Measurements from ENCODE around the gene TXNL4A.

The TXNL4A gene

DNA sequence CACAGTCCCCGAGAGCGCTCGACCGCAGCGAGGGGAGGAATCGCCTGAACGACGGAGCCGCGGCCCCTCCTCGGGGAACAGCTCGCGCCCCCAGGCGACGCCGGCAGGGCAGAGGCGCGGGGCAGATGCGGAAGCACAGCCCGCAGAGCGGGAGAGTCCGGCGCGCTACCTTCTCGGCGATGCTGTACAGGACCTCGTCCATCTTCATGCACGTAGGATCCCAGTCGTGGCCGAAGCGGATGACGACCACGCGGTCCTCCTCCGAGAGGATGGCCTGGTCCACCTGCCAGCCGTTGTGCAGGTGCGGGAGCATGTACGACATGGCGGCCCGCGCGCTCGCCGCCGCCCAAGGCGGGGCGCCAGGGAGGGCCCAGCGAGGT is 302 bp downstream of the TXNL4A start:
- H3K27me3 ChIP-seq (ENCODE audit: control insufficient read depth, insufficient read depth, low read length): no peaks in the 10 kb centered on the region
- peak overlapping the region; percentile 84 for H3K9ac ChIP-seq (ENCODE audit: low read length)
- H3K9me3 ChIP-seq (ENCODE audit: control insufficient read depth, low read depth, low read length): no peaks in the 10 kb centered on the region
- peak overlapping the region; percentile 66 for H3K27ac ChIP-seq (ENCODE audit: low read length)
- H3K4me3 ChIP-seq (ENCODE audit: low read length): peak overlapping the region; percentile 88
- peaks cover 15% of the 10 kb centered on the region for H3K36me3 ChIP-seq (ENCODE audit: control insufficient read depth, low read depth, low read length)
- peaks cover 5% of the 10 kb centered on the region for H3K4me1 ChIP-seq (ENCODE audit: control insufficient read depth, low read depth, low read length)

DNA sequence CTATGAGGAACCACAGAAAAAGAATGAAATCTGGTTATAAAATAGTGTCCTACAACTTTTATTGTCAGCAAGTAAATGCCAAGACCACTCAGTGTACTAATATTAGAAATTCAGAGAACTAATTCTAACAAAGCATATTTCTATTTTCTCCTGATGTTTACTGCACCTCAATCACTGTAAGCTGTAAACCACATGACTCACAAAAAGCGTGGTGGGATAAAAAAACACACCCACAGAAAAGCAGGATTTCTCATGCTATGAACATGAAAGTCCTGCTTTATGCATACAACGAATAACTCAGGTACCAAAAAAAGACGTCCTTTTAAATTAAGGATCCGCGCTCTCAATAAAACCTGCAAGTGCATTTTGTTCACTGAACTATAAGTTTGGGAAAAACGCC is 797 bp downstream of the TXNL4A start:
- H3K9me3 ChIP-seq (ENCODE audit: control insufficient read depth, low read depth, low read length): no peaks in the 10 kb centered on the region
- H3K4me3 ChIP-seq (ENCODE audit: low read length): peak overlapping the region; percentile 88
- H3K36me3 ChIP-seq (ENCODE audit: control insufficient read depth, low read depth, low read length): peaks cover 15% of the 10 kb centered on the region
- H3K27me3 ChIP-seq (ENCODE audit: control insufficient read depth, insufficient read depth, low read length): no peaks in the 10 kb centered on the region
- peak overlapping the region; percentile 84 for H3K9ac ChIP-seq (ENCODE audit: low read length)
- peaks cover 5% of the 10 kb centered on the region for H3K4me1 ChIP-seq (ENCODE audit: control insufficient read depth, low read depth, low read length)
- H3K27ac ChIP-seq (ENCODE audit: low read length): peak overlapping the region; percentile 66

DNA sequence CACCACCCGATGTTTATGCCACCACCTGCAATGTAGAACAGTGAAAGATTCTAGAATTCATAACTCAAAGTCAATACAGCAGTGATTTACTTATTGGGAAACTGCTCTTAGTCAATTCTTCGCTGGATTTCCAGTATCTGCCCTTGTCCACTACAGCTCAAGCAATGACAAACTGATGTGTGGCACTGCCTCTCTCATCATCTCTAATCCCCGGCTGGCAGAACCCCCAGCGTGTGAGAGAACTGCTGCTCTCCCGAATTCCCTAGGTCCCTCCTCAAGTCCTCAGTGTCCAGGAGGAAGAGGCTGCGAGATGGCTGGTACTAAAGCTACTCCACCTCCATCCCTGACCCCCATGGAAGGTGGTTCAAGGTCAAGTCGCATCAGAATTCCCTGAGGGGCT is 1.6 kb downstream of the TXNL4A start:
- H3K9ac ChIP-seq (ENCODE audit: low read length): no peak overlapping the region
- no peaks in the 10 kb centered on the region for H3K27me3 ChIP-seq (ENCODE audit: control insufficient read depth, insufficient read depth, low read length)
- H3K36me3 ChIP-seq (ENCODE audit: control insufficient read depth, low read depth, low read length): peaks cover 15% of the 10 kb centered on the region
- H3K4me3 ChIP-seq (ENCODE audit: low read length): peak overlapping the region; percentile 88
- H3K4me1 ChIP-seq (ENCODE audit: control insufficient read depth, low read depth, low read length): peaks cover 5% of the 10 kb centered on the region
- H3K9me3 ChIP-seq (ENCODE audit: control insufficient read depth, low read depth, low read length): no peaks in the 10 kb centered on the region
- H3K27ac ChIP-seq (ENCODE audit: low read length): no peak overlapping the region

GRCh38 chr18:79985172-79985571 is 3.2 kb downstream of the TXNL4A start:
- H3K9ac ChIP-seq (ENCODE audit: low read length): no peak overlapping the region
- no peaks in the 10 kb centered on the region for H3K27me3 ChIP-seq (ENCODE audit: control insufficient read depth, insufficient read depth, low read length)
- peaks cover 5% of the 10 kb centered on the region for H3K4me1 ChIP-seq (ENCODE audit: control insufficient read depth, low read depth, low read length)
- H3K9me3 ChIP-seq (ENCODE audit: control insufficient read depth, low read depth, low read length): no peaks in the 10 kb centered on the region
- H3K4me3 ChIP-seq (ENCODE audit: low read length): no peak overlapping the region
- peaks cover 15% of the 10 kb centered on the region for H3K36me3 ChIP-seq (ENCODE audit: control insufficient read depth, low read depth, low read length)
- no peak overlapping the region for H3K27ac ChIP-seq (ENCODE audit: low read length)

- no peaks in the 10 kb centered on the region for H3K27me3 ChIP-seq (ENCODE audit: control insufficient read depth, insufficient read depth, low read length)
- peaks cover 5% of the 10 kb centered on the region for H3K4me1 ChIP-seq (ENCODE audit: control insufficient read depth, low read depth, low read length)
- H3K27ac ChIP-seq (ENCODE audit: low read length): no peak overlapping the region
- peaks cover 15% of the 10 kb centered on the region for H3K36me3 ChIP-seq (ENCODE audit: control insufficient read depth, low read depth, low read length)
- H3K9me3 ChIP-seq (ENCODE audit: control insufficient read depth, low read depth, low read length): no peaks in the 10 kb centered on the region
- no peak overlapping the region for H3K4me3 ChIP-seq (ENCODE audit: low read length)
- H3K9ac ChIP-seq (ENCODE audit: low read length): no peak overlapping the region
These were observed 4.6 kb downstream of the TXNL4A start for GRCh38 chr18:79983793-79984192.

- H3K9me3 ChIP-seq (ENCODE audit: control insufficient read depth, low read depth, low read length): no peaks in the 10 kb centered on the region
- H3K9ac ChIP-seq (ENCODE audit: low read length): no peak overlapping the region
- peaks cover 5% of the 10 kb centered on the region for H3K4me1 ChIP-seq (ENCODE audit: control insufficient read depth, low read depth, low read length)
- no peaks in the 10 kb centered on the region for H3K27me3 ChIP-seq (ENCODE audit: control insufficient read depth, insufficient read depth, low read length)
- H3K4me3 ChIP-seq (ENCODE audit: low read length): no peak overlapping the region
- peaks cover 15% of the 10 kb centered on the region for H3K36me3 ChIP-seq (ENCODE audit: control insufficient read depth, low read depth, low read length)
- no peak overlapping the region for H3K27ac ChIP-seq (ENCODE audit: low read length)
These were observed 5.1 kb downstream of the TXNL4A start for GRCh38 chr18:79983253-79983652.

DNA sequence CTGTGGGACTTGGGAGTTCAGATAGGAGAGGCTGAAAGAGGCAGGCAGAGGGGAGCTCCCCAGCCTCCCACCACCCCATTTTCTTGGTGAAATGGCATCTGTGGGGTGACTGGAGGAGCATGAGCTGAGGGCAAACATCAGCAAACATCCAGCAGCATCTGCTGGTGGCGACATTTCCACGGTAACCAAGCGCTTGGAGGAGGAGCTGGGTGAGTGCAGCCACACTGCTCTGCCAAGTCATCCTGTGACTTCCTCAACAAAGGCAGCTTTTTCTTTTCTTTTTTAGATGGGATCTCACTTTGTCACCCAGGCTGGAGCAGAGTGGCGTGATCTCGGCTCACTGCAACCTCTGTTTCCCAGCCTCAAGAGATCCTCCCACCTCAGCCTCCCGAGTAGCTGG is 5.6 kb downstream of the TXNL4A start:
- peaks cover 15% of the 10 kb centered on the region for H3K36me3 ChIP-seq (ENCODE audit: control insufficient read depth, low read depth, low read length)

GRCh38 chr18:79980585-79980984 is 7.8 kb downstream of the TXNL4A start:
- Histone ChIP-seq H3K27ac (ENCODE audit: low read length) (no peak overlapping the region), H3K27me3 (ENCODE audit: control insufficient read depth, insufficient read depth, low read length) (no peaks in the 10 kb centered on the region), H3K9ac (ENCODE audit: low read length) (no peak overlapping the region), H3K9me3 (ENCODE audit: control insufficient read depth, low read depth, low read length) (no peaks in the 10 kb centered on the region), H3K4me1 (ENCODE audit: control insufficient read depth, low read depth, low read length) (no peaks in the 10 kb centered on the region), H3K36me3 (ENCODE audit: control insufficient read depth, low read depth, low read length) (peaks cover 19% of the 10 kb centered on the region), H3K4me3 (ENCODE audit: low read length) (no peak overlapping the region)

More for the DNA sequence above, 5.6 kb downstream of the TXNL4A start:
- peaks cover 5% of the 10 kb centered on the region for H3K4me1 ChIP-seq (ENCODE audit: control insufficient read depth, low read depth, low read length)
- H3K9ac ChIP-seq (ENCODE audit: low read length): no peak overlapping the region
- H3K27ac ChIP-seq (ENCODE audit: low read length): no peak overlapping the region
- H3K27me3 ChIP-seq (ENCODE audit: control insufficient read depth, insufficient read depth, low read length): no peaks in the 10 kb centered on the region
- H3K9me3 ChIP-seq (ENCODE audit: control insufficient read depth, low read depth, low read length): no peaks in the 10 kb centered on the region
- H3K4me3 ChIP-seq (ENCODE audit: low read length): no peak overlapping the region

- Histone ChIP-seq H3K27me3 (ENCODE audit: control insufficient read depth, insufficient read depth, low read length) (no peaks in the 10 kb centered on the region), H3K36me3 (ENCODE audit: control insufficient read depth, low read depth, low read length) (peaks cover 13% of the 10 kb centered on the region), H3K4me3 (ENCODE audit: low read length) (no peak overlapping the region), H3K27ac (ENCODE audit: low read length) (no peak overlapping the region), H3K9me3 (ENCODE audit: control insufficient read depth, low read depth, low read length) (no peaks in the 10 kb centered on the region), H3K9ac (ENCODE audit: low read length) (no peak overlapping the region), H3K4me1 (ENCODE audit: control insufficient read depth, low read depth, low read length) (no peaks in the 10 kb centered on the region)
These were observed 8.5 kb downstream of the TXNL4A start for GRCh38 chr18:79979843-79980242.

- no peaks in the 10 kb centered on the region for H3K27me3 ChIP-seq (ENCODE audit: control insufficient read depth, insufficient read depth, low read length)
- peaks cover 29% of the 10 kb centered on the region for H3K36me3 ChIP-seq (ENCODE audit: control insufficient read depth, low read depth, low read length)
- H3K9ac ChIP-seq (ENCODE audit: low read length): no peak overlapping the region
- H3K9me3 ChIP-seq (ENCODE audit: control insufficient read depth, low read depth, low read length): no peaks in the 10 kb centered on the region
- H3K4me1 ChIP-seq (ENCODE audit: control insufficient read depth, low read depth, low read length): no peaks in the 10 kb centered on the region
- no peak overlapping the region for H3K4me3 ChIP-seq (ENCODE audit: low read length)
- H3K27ac ChIP-seq (ENCODE audit: low read length): no peak overlapping the region
These were observed 12.2 kb downstream of the TXNL4A start for GRCh38 chr18:79975985-79976680.

DNA sequence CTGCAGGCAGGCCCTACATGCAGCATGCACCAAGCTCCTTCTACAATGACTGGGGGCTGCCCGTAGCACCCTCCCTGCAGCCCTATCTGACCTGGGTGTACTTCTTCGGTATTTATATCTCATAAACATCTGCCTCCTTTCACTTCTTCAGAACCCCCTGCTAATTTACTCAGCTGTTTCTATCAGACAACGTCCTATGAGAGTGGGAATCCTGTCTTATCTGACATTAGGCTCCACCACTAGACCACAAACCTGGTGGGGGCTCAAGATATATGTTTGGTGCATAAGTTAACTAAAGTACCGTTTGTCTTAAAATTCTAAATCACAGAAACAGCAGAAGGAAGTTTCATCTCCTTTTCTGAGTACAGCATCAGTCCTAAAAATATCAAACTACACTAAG is 13.3 kb downstream of the TXNL4A start:
- no peaks in the 10 kb centered on the region for H3K9me3 ChIP-seq (ENCODE audit: control insufficient read depth, low read depth, low read length)
- no peak overlapping the region for H3K27ac ChIP-seq (ENCODE audit: low read length)
- H3K4me3 ChIP-seq (ENCODE audit: low read length): no peak overlapping the region
- no peaks in the 10 kb centered on the region for H3K27me3 ChIP-seq (ENCODE audit: control insufficient read depth, insufficient read depth, low read length)
- H3K4me1 ChIP-seq (ENCODE audit: control insufficient read depth, low read depth, low read length): no peaks in the 10 kb centered on the region
- H3K9ac ChIP-seq (ENCODE audit: low read length): no peak overlapping the region
- peaks cover 38% of the 10 kb centered on the region for H3K36me3 ChIP-seq (ENCODE audit: control insufficient read depth, low read depth, low read length)

DNA sequence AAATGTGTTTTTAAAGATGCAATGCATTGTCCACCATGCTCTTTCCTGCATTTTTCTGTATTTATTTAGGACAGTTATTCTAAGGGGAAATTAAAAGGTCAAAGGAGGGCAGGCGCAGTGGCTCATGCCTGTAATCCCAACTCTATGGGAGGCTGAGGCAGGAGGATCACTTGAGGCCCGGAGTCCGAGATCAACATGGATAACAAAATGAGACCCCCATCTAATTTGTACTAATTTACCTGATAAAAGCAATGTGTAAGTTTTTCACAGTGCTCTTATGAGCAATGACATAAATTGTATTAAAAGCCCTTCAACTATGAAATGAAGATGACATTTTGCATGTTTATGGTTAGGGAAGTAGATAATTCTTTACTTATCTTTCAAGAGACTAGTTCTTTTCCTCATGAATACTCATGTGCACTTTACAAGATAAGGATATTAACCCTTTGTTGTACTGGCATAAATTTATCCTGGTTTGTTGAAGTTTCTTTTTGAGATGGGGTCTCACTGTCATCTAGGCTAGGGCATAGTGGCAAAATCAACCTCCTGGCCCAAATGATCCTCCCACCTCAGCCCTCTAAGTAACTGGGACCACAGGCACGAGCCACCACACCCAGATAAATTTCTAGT is 14.2 kb downstream of the TXNL4A start:
- Histone ChIP-seq H3K9me3 (ENCODE audit: control insufficient read depth, low read depth, low read length) (no peaks in the 10 kb centered on the region), H3K4me3 (ENCODE audit: low read length) (no peak overlapping the region), H3K27me3 (ENCODE audit: control insufficient read depth, insufficient read depth, low read length) (no peaks in the 10 kb centered on the region), H3K27ac (ENCODE audit: low read length) (no peak overlapping the region), H3K36me3 (ENCODE audit: control insufficient read depth, low read depth, low read length) (peaks cover 39% of the 10 kb centered on the region), H3K4me1 (ENCODE audit: control insufficient read depth, low read depth, low read length) (no peaks in the 10 kb centered on the region), H3K9ac (ENCODE audit: low read length) (no peak overlapping the region)

All from iPS-18a (cell line).